Measurements from ENCODE around the gene DNAJA4.

DNA sequence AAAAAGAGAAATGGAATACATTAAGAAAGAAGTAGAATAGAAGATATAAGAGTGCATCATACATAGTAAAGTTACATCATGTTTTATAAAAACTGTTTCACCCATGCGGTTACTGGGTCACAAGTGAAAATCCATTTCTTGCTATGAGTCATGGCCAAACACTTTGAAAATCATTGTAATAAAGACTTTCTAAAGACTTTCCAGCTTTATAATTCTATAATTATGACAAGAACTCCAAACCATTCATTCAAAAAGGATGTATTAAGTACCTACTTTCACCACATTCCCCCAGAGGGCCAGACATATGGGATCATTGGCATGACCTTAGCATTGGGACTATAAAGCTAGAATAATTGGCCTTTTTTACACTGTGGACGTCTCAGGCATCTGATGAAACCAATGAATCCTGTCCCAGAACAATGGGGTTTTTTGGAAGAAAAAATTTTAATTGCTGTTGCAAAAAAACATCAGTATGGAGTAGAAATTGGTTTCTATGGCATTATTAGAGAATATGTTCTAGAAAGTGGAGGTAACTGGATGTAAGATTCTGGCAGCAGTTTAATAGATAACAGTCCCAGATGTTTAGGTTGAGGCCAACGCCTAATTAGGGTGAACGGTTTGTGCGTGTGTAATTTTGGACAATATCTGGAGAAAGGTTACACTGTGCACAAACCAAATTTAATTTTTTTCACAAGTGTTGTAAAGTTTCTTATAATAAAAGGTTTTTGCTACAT, 38.4 kb downstream of the DNAJA4 start:
- TF ChIP-seq, protein P1, sequence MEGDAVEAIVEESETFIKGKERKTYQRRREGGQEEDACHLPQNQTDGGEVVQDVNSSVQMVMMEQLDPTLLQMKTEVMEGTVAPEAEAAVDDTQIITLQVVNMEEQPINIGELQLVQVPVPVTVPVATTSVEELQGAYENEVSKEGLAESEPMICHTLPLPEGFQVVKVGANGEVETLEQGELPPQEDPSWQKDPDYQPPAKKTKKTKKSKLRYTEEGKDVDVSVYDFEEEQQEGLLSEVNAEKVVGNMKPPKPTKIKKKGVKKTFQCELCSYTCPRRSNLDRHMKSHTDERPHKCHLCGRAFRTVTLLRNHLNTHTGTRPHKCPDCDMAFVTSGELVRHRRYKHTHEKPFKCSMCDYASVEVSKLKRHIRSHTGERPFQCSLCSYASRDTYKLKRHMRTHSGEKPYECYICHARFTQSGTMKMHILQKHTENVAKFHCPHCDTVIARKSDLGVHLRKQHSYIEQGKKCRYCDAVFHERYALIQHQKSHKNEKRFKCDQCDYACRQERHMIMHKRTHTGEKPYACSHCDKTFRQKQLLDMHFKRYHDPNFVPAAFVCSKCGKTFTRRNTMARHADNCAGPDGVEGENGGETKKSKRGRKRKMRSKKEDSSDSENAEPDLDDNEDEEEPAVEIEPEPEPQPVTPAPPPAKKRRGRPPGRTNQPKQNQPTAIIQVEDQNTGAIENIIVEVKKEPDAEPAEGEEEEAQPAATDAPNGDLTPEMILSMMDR (IDR thresholded peaks at IDR 0.05): no peak
- TF ChIP-seq POLR2A (IDR thresholded peaks at IDR 0.05): no peak
